Prostate gland (tissue), 2 donors: ENCODE data around the gene IRS1. TPM values are rescaled to one million over a fixed set of nuclear protein-coding genes. Genes with fewer than 3 reads are reported as not detected.

Experiments used
- DNase-seq: peaks from one replicate; pipeline ENCODE4 v3.0.0-alpha.2; 2019; ENCODE audit warnings: low spot score
- H3K27ac ChIP-seq, 2 donors: fragments of 200-600 bp; sonication (generic); 2 replicates each; pipeline ENCODE4 v1.5.1; 2017 to 2019
- H3K27me3 ChIP-seq: fragments of 200-600 bp; sonication (generic); replicated peaks from 2 replicates; pipeline ENCODE4 v1.5.1; 2019; ENCODE audit not compliant: insufficient read depth
- H3K36me3 ChIP-seq, 2 donors: fragments of 200-600 bp; sonication (generic); 1 replicate in 1 of 2; 2 replicates in 1 of 2; pipeline versions ENCODE4 v1.5.1 to v1.8.1; 2017 to 2019
- H3K4me1 ChIP-seq: fragments of 200-600 bp; sonication (generic); replicated peaks from 2 replicates; pipeline ENCODE4 v1.5.1; 2019
- H3K4me3 ChIP-seq, 2 donors: fragments of 200-600 bp; sonication (generic); 2 replicates each; pipeline ENCODE4 v1.5.1; 2017 to 2019
- H3K9me3 ChIP-seq: fragments of 200-600 bp; sonication (generic); 2 replicates; pipeline ENCODE4 v1.5.1; 2017
- CTCF ChIP-seq, 4 experiments: fragments of 200-600 bp in 2 of 4; fragments of 450-650 bp in 2 of 4; sonication (generic) in 2 of 4; IDR thresholded peaks; 1 replicate in 3 of 4; 2 replicates in 1 of 4; pipeline ENCODE4 v1.5.1; 2016 to 2019; ENCODE audit warnings: antibody characterized with exemption in 4 of 4, mild to moderate bottlenecking in 2 of 4, moderate library complexity in 2 of 4
- POLR2A ChIP-seq: fragments of 450-650 bp; IDR thresholded peaks from one replicate; pipeline ENCODE4 v1.6.1; 2016; ENCODE audit warnings: antibody characterized with exemption, mild to moderate bottlenecking
- POLR2AphosphoS5 ChIP-seq: sonication (generic); formaldehyde crosslinking; IDR thresholded peaks from one replicate; pipeline ENCODE4 v1.6.1; 2017; ENCODE audit warnings: antibody characterized with exemption
- WGBS: methylation state at CpG from one replicate; pipeline ENCODE4 v1.1.5; 2018; 5-methylcytosine and 5-hydroxymethylcytosine counted together
- intact Hi-C: fragments of 100-400 bp; cut with DNase I; formaldehyde crosslinking; loops from one replicate; pipeline ENCODE4 v1.14.2; 2022
- total RNA-seq, 2 donors: library from RNA; depleted of rRNA; stranded (reverse); fragments of >200 nt; gene quantifications; one replicate each; pipeline ENCODE4 v1.1.0, GENCODE V29; 2016

The IRS1 gene
- total RNA-seq, 2 donors from 2014 or later = 37.6 to 40.6 TPM

- WGBS = 87% methylated on average over 2 of the region's 2 CpGs
- no peak for TF ChIP-seq POLR2A
- TF ChIP-seq CTCF (IDR thresholded peaks at IDR 0.05) = no peak
- no peak for TF ChIP-seq POLR2AphosphoS5
- Histone ChIP-seq H3K27me3 (no peaks in the 10 kb centered on the region), H3K4me3 (no peak overlapping the region), H3K9me3 (no peaks in the 10 kb centered on the region), H3K36me3 (no peaks in the 10 kb centered on the region), H3K27ac (no peak overlapping the region), H3K4me1 (no peaks in the 10 kb centered on the region)
- DNase-seq = no peak
- intact Hi-C loops = no loop called here
Observed at GRCh38 chr2:226683196-226683595, 116.4 kb downstream of the IRS1 start.

Other genes with a start within 250 kb of the IRS1 start
- 10 to 100 TPM; 16.5 to 33.5 TPM for gene RHBDD1, start 36.2 kb upstream of the IRS1 start, total RNA-seq